BJ (cell line): ENCODE data around the gene ACOT13. TPM values are rescaled to one million over a fixed set of nuclear protein-coding genes. Genes with fewer than 3 reads are reported as not detected.

Experiments used
- CTCF ChIA-PET: fragments of 350-600 bp; formaldehyde crosslinking; extraction: SDS; loops from one replicate; lab custom pipeline; 2021; ENCODE audit warnings: antibody characterized with exemption, inconsistent platforms; lab: Yijun Ruan, JAX
- POLR2A ChIA-PET: fragments of 300-600 bp; sonication (Branson Sonifier 250); formaldehyde crosslinking; extraction: SDS; loops from one replicate; lab custom pipeline; 2021; ENCODE audit warnings: antibody characterized with exemption; lab: Charles Lee
- DNase-seq: peaks from one replicate; pipeline ENCODE4 v3.0.0-alpha.2; 2011; ENCODE audit warnings: low read depth
- H3K27me3 ChIP-seq: 2 replicates; pipeline ENCODE4 v1.6.0; 2011; ENCODE audit warnings: low read length; ENCODE audit not compliant: control insufficient read depth, insufficient read depth
- H3K36me3 ChIP-seq: 2 replicates; pipeline ENCODE4 v1.5.1; 2011; ENCODE audit warnings: low read length; ENCODE audit not compliant: control insufficient read depth, insufficient read depth
- H3K4me3 ChIP-seq: 2 replicates; pipeline ENCODE4 v1.5.1; 2011; ENCODE audit warnings: low read depth, mild to moderate bottlenecking, control low read depth, low read length
- polyA plus RNA-seq: library from polyadenylated mRNA; depleted of rRNA; stranded (reverse); fragments of >200 nt; gene quantifications from 2 replicates; pipeline ENCODE4 v1.2.3, GENCODE V29; 2011
- TF ChIP-seq, protein P1 (sequence below): IDR thresholded peaks from 2 replicates; pipeline ENCODE4 v1.5.1; 2011; ENCODE audit warnings: low read depth, mild to moderate bottlenecking, control low read depth, inconsistent platforms, low read length, moderate library complexity; ENCODE audit not compliant: insufficient read depth

Gene ACOT13
- polyA plus RNA-seq, 1 experiment, result 9.9 TPM

DNA sequence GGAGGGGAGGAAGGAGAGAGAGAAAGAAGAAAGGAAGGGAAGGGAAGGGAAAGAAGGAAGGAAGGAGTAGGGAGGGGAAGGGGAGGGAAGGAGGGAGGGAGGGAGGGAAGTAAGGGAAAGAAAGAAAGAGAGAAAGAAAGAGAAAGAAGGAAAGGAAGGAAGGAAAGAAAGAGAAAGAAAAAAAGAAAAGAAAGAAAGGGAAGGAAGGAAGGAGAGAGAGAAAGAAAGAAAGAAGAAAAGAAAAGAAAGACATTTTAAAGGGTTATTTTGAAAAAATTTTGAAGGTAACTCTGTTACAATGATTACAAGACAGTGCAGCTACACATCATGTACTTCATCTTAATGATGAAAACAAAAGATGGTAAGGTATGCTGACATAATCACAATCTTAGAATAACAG, 24.8 kb upstream of the ACOT13 start:
- no peak for DNase-seq
- TF ChIP-seq, protein P1, sequence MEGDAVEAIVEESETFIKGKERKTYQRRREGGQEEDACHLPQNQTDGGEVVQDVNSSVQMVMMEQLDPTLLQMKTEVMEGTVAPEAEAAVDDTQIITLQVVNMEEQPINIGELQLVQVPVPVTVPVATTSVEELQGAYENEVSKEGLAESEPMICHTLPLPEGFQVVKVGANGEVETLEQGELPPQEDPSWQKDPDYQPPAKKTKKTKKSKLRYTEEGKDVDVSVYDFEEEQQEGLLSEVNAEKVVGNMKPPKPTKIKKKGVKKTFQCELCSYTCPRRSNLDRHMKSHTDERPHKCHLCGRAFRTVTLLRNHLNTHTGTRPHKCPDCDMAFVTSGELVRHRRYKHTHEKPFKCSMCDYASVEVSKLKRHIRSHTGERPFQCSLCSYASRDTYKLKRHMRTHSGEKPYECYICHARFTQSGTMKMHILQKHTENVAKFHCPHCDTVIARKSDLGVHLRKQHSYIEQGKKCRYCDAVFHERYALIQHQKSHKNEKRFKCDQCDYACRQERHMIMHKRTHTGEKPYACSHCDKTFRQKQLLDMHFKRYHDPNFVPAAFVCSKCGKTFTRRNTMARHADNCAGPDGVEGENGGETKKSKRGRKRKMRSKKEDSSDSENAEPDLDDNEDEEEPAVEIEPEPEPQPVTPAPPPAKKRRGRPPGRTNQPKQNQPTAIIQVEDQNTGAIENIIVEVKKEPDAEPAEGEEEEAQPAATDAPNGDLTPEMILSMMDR, result no peak
- H3K36me3 ChIP-seq, result no peaks in the 10 kb centered on the region
- POLR2A ChIA-PET, result no interaction called here
- peaks cover 7% of the 10 kb centered on the region; the same call in 1 of the 2 replicates for H3K27me3 ChIP-seq
- CTCF ChIA-PET, result interaction anchor here (1.5 kb wide), 1 partner anchor 61 kb away, joined by 3 read pairs; no protein-coding TSS in a partner anchor
- H3K4me3 ChIP-seq, result no peak overlapping the region

- CTCF ChIA-PET, result no interaction called here
Measured at GRCh38 chr6:24643920-24644319, 23.0 kb upstream of the ACOT13 start.

GRCh38 chr6:24644377-24644776, 22.5 kb upstream of the ACOT13 start:
- Histone ChIP-seq H3K36me3 (no peaks in the 10 kb centered on the region), H3K4me3 (no peak overlapping the region), H3K27me3 (0 out of 2 replicates have a peak, but pooled peaks cover 6% of the 10 kb centered on the region)
- CTCF ChIA-PET, result no interaction called here
- POLR2A ChIA-PET, result no interaction called here
- TF ChIP-seq, protein P1, result no peak
- DNase-seq, result no peak

More at GRCh38 chr6:24643920-24644319, 23.0 kb upstream of the ACOT13 start:
- TF ChIP-seq, protein P1, result no peak
- no peak for DNase-seq
- POLR2A ChIA-PET, result no interaction called here
- 0 out of 2 replicates have a peak, but pooled peaks cover 6% of the 10 kb centered on the region for H3K27me3 ChIP-seq
- H3K36me3 ChIP-seq, result no peaks in the 10 kb centered on the region
- no peak overlapping the region for H3K4me3 ChIP-seq

DNA sequence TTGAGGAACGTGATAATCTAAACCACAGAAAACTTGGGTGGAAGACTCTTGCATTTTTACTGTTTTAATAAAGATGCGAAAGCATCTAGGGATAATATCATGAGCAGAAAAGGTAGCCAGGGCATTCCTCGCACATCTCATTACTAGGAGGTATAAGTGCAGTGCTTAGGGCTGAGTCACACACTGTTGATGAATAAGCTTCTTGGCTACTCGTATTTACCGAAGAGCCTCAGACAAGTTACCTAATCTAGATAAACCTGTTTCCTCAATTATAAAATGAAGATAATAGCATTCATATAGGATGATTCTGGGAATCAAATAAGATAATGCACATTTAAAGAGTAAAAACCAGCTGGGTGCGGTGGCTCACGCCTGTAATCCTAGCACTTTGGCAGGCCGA, 20.1 kb upstream of the ACOT13 start:
- ChIA-PET CTCF (interaction anchor here (1.7 kb wide), 1 partner anchor 67 kb away, joined by 4 read pairs; no protein-coding TSS in a partner anchor), POLR2A (no interaction called here)
- DNase-seq, result no peak
- Histone ChIP-seq H3K4me3 (no peak overlapping the region), H3K36me3 (no peaks in the 10 kb centered on the region), H3K27me3 (0 out of 2 replicates have a peak, but pooled peaks cover 6% of the 10 kb centered on the region)
- TF ChIP-seq, protein P1, result no peak

DNA sequence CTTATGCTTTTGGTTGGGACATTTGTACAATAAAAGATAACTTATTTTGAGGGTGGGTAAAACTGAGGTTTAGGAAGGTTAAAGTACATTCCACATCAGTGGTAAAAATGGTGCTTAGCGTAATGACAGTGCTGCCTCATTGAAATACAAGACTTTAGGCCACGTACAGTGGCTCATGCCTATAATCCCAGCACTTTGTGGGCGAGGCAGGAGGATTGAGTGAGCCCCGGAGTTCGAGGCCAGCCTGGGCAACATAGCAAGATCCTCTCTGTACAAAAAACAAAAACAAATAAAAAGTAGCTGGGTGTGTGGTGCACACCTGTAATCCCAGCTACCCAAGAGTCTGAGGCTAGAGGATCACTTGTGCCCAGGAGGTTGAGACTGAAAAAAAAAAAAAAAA, 18.6 kb upstream of the ACOT13 start:
- H3K36me3 ChIP-seq, result peaks cover 4% of the 10 kb centered on the region; the same call in 1 of the 2 replicates
- ChIA-PET POLR2A (no interaction called here), CTCF (interaction anchor here (1.7 kb wide), 1 partner anchor 69 kb away, joined by 4 read pairs; no protein-coding TSS in a partner anchor)
- H3K27me3 ChIP-seq, result 0 out of 2 replicates have a peak, but pooled peaks cover 6% of the 10 kb centered on the region
- no peak for DNase-seq
- no peak overlapping the region for H3K4me3 ChIP-seq
- TF ChIP-seq, protein P1, result no peak
